ENCODE results near the gene TRIM21. TPM values are rescaled to one million over a fixed set of nuclear protein-coding genes. Genes with fewer than 3 reads are reported as not detected.

Gene TRIM21
- total RNA-seq, 1 experiment from 2014 or later: 31.7 TPM

DNA sequence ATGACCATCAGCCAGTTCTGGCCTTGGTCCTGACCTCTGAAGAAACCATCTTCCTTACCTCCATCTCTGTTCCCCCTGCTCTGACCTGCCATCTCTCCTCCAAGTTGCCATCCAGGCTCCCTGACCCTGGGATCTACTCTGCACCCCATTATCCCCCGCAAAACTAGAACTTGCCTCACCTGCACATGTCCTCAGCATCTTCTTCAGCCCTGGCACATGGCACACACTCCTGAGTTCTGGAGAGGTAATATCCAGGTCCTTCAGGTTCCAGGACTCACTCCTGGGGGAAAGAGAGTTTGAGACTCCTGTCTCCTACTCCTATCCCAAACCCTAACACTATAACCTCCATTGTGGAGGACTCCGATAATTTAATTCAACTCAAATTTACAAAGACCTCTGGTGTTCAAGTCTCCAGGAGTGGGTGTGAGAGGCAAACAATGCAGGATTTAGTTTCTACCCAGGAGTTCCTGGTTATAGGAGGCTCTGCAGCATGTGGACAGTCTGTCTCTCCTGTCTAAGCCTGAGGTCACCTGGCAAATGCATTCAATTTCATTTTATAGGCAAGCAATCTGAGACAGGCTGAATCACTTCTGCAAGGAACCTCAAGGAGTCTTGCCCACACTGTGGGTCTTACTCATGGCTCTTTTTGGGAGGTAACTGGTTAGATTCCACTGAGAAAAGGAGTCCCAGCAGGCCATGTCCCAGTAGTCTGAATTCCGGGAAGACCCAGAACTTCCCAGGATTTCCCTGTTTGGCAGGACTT, 7.3 kb downstream of the TRIM21 start:
- Histone ChIP-seq H3K4me1 (ENCODE audit: control insufficient read depth, insufficient read depth, low read length) (no peaks in the 10 kb centered on the region), H3K27me3 (ENCODE audit: control insufficient read depth, insufficient read depth, low read length) (no peaks in the 10 kb centered on the region), H3K9me3 (ENCODE audit: control insufficient read depth, insufficient read depth, low read depth, low read length) (no peaks in the 10 kb centered on the region), H3K27ac (ENCODE audit: low read length) (no peak overlapping the region), H3K4me3 (ENCODE audit: low read depth in 2 of 2, low read length in 2 of 2) (no peak overlapping the region), H3K36me3 (ENCODE audit: control insufficient read depth, insufficient read depth, low read length) (0 out of 2 replicates have a peak, but pooled peaks cover 6% of the 10 kb centered on the region)
- intact Hi-C loops (cut with micrococcal nuclease; ENCODE audit: unreplicated experiment): no loop called here
- TF ChIP-seq, protein P1, sequence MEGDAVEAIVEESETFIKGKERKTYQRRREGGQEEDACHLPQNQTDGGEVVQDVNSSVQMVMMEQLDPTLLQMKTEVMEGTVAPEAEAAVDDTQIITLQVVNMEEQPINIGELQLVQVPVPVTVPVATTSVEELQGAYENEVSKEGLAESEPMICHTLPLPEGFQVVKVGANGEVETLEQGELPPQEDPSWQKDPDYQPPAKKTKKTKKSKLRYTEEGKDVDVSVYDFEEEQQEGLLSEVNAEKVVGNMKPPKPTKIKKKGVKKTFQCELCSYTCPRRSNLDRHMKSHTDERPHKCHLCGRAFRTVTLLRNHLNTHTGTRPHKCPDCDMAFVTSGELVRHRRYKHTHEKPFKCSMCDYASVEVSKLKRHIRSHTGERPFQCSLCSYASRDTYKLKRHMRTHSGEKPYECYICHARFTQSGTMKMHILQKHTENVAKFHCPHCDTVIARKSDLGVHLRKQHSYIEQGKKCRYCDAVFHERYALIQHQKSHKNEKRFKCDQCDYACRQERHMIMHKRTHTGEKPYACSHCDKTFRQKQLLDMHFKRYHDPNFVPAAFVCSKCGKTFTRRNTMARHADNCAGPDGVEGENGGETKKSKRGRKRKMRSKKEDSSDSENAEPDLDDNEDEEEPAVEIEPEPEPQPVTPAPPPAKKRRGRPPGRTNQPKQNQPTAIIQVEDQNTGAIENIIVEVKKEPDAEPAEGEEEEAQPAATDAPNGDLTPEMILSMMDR (IDR thresholded peaks at IDR 0.05): no peak
- TF ChIP-seq TCF7L2 (IDR thresholded peaks at IDR 0.05; ENCODE audit: low read depth, low read length): no peak
- TF ChIP-seq SIN3A (IDR thresholded peaks at IDR 0.05; ENCODE audit: borderline replicate concordance, insufficient read depth, low read depth, low read length): no peak
- POLR2A ChIA-PET: no interaction called here
- DNase-seq (ENCODE audit: low read depth, low spot score) (no peak), ATAC-seq (no peak)
- in situ Hi-C loops (cut with HindIII; ENCODE audit: low pct_unique_long_range_greater_than_20kb, low sequenced_read_pairs): no loop called here
- no TSS peak for BruUV-seq (replicated peaks)
- CTCF ChIA-PET: no interaction called here

GRCh38 chr11:4381901-4382300, 11.6 kb downstream of the TRIM21 start:
- BruUV-seq (replicated peaks): no TSS peak
- CTCF ChIA-PET: no interaction called here
- Histone ChIP-seq H3K9me3 (ENCODE audit: control insufficient read depth, insufficient read depth, low read depth, low read length) (no peaks in the 10 kb centered on the region), H3K27ac (ENCODE audit: low read length) (no peak overlapping the region), H3K4me1 (ENCODE audit: control insufficient read depth, insufficient read depth, low read length) (no peaks in the 10 kb centered on the region), H3K27me3 (ENCODE audit: control insufficient read depth, insufficient read depth, low read length) (peaks cover 10% of the 10 kb centered on the region; the same call in 1 of the 2 replicates), H3K4me3 (ENCODE audit: low read depth in 2 of 2, low read length in 2 of 2) (no peak overlapping the region), H3K36me3 (ENCODE audit: control insufficient read depth, insufficient read depth, low read length) (no peaks in the 10 kb centered on the region)
- TF ChIP-seq, protein P1 (IDR thresholded peaks at IDR 0.05): no peak
- TF ChIP-seq, protein P2, sequence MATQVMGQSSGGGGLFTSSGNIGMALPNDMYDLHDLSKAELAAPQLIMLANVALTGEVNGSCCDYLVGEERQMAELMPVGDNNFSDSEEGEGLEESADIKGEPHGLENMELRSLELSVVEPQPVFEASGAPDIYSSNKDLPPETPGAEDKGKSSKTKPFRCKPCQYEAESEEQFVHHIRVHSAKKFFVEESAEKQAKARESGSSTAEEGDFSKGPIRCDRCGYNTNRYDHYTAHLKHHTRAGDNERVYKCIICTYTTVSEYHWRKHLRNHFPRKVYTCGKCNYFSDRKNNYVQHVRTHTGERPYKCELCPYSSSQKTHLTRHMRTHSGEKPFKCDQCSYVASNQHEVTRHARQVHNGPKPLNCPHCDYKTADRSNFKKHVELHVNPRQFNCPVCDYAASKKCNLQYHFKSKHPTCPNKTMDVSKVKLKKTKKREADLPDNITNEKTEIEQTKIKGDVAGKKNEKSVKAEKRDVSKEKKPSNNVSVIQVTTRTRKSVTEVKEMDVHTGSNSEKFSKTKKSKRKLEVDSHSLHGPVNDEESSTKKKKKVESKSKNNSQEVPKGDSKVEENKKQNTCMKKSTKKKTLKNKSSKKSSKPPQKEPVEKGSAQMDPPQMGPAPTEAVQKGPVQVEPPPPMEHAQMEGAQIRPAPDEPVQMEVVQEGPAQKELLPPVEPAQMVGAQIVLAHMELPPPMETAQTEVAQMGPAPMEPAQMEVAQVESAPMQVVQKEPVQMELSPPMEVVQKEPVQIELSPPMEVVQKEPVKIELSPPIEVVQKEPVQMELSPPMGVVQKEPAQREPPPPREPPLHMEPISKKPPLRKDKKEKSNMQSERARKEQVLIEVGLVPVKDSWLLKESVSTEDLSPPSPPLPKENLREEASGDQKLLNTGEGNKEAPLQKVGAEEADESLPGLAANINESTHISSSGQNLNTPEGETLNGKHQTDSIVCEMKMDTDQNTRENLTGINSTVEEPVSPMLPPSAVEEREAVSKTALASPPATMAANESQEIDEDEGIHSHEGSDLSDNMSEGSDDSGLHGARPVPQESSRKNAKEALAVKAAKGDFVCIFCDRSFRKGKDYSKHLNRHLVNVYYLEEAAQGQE (IDR thresholded peaks at IDR 0.05; ENCODE audit: insufficient read depth in 1 of 2, low read depth in 2 of 2, low read length in 1 of 2): no peak
- TF ChIP-seq POLR2AphosphoS5 (IDR thresholded peaks at IDR 0.05; ENCODE audit: low read depth, low read length): no peak
- TF ChIP-seq TCF7L2 (IDR thresholded peaks at IDR 0.05; ENCODE audit: low read depth, low read length): no peak
- no peak for TF ChIP-seq SIN3A (IDR thresholded peaks at IDR 0.05; ENCODE audit: borderline replicate concordance, insufficient read depth, low read depth, low read length)
- no peak for DNase-seq (ENCODE audit: low read depth, low spot score)
- in situ Hi-C loops (cut with HindIII; ENCODE audit: low pct_unique_long_range_greater_than_20kb, low sequenced_read_pairs): no loop called here
- POLR2A ChIA-PET: no interaction called here
- no peak for ATAC-seq
- intact Hi-C loops (cut with micrococcal nuclease; ENCODE audit: unreplicated experiment): no loop called here
